HG02642 (cell line): ENCODE measurements around the gene LCE1B.

Source experiments
- ATAC-seq: cut with Tn5 transposase; IDR thresholded peaks from one replicate; pipeline ENCODE4 v1.9.1; 2021; ENCODE audit warnings: mild to moderate bottlenecking; ENCODE audit not compliant: unreplicated experiment, poor library complexity

LCE1B gene

GRCh38 chr1:152859696-152860095 is 47.9 kb downstream of the LCE1B start, which contains the start of gene LCE7A:
Gene LCE7A, plus strand, starts transcription at chr1:152859996. Its CDS starts 702 bp downstream, at chr1:152860698.
- ATAC-seq: no peak

- no peak for ATAC-seq
Observed at GRCh38 chr1:152860129-152860528, 48.4 kb downstream of the LCE1B start.

GRCh38 chr1:152861374-152861773 is 49.6 kb downstream of the LCE1B start:
- no peak for ATAC-seq
